Testis (tissue), 3 donors: Measurements from ENCODE around the gene CEP85L. TPM values are rescaled to one million over a fixed set of nuclear protein-coding genes. Genes with fewer than 3 reads are reported as not detected.

Source experiments
- DNase-seq: peaks from one replicate; pipeline ENCODE4 v3.0.0-alpha.2; 2019
- H3K27ac ChIP-seq, 2 donors: fragments of 200-600 bp; sonication (generic); one replicate each; pipeline ENCODE4 v1.5.1; 2019
- H3K27me3 ChIP-seq: fragments of 200-600 bp; sonication (generic); one replicate; pipeline ENCODE4 v1.5.1; 2019
- H3K36me3 ChIP-seq: fragments of 200-600 bp; sonication (generic); one replicate; pipeline ENCODE4 v1.5.1; 2017; ENCODE audit warnings: low read depth; ENCODE audit errors: missing control alignments
- H3K4me1 ChIP-seq: fragments of 200-600 bp; sonication (generic); one replicate; pipeline ENCODE4 v1.5.1; 2019
- H3K4me3 ChIP-seq, 2 donors: fragments of 200-600 bp; sonication (generic); one replicate each; pipeline ENCODE4 v1.5.1; 2017 to 2019
- H3K9me3 ChIP-seq: fragments of 200-600 bp; sonication (generic); one replicate; pipeline ENCODE4 v1.5.1; 2017
- CTCF ChIP-seq, 3 experiments: fragments of 450-650 bp in 2 of 3; fragments of 200-600 bp in 1 of 3; sonication (generic) in 1 of 3; IDR thresholded peaks; one replicate each; pipeline ENCODE4 v1.5.1; 2016 to 2019; ENCODE audit warnings: antibody characterized with exemption in 3 of 3, mild to moderate bottlenecking in 2 of 3, moderate library complexity in 1 of 3
- POLR2A ChIP-seq: fragments of 450-650 bp; IDR thresholded peaks from one replicate; pipeline ENCODE4 v1.6.1; 2017; ENCODE audit warnings: antibody characterized with exemption, mild to moderate bottlenecking, moderate library complexity
- WGBS, 2 donors: methylation state at CpG; one replicate each; pipeline ENCODE4 v1.1.5; 2018; 5-methylcytosine and 5-hydroxymethylcytosine counted together
- intact Hi-C: fragments of 100-400 bp; cut with DNase I; formaldehyde crosslinking; loops from one replicate; pipeline ENCODE4 v1.15.1; 2023; ENCODE audit warnings: low total_unique reads
- polyA plus RNA-seq: library from polyadenylated mRNA; stranded (reverse); fragments of 350-450 nt; fragmentation: Illumina TruSeq; extraction: RNeasy Lipid Tissue Mini Kit (QIAGEN cat#74804); gene quantifications from one replicate; pipeline ENCODE4 v1.2.3, GENCODE V29; 2014; ENCODE audit warnings: low read depth, low replicate concordance; ENCODE audit not compliant: insufficient read depth
- total RNA-seq, 2 donors: library from RNA; depleted of rRNA; stranded (reverse); fragments of >200 nt; gene quantifications; one replicate each; pipeline ENCODE4 v1.2.3, GENCODE V29; 2016

CEP85L gene
- total and polyA plus RNA-seq, 3 donors from 2014 or later: 63.7 to 80.7 (median 78.8) TPM

- H3K27me3 ChIP-seq: no peaks in the 10 kb centered on the region
- DNase-seq: no peak
- 91 to 93% methylated on average over 8 to 10 of the region's 10 CpGs for WGBS, 2 donors
- TF ChIP-seq CTCF (IDR thresholded peaks at IDR 0.05) (no peak), POLR2A (no peak)
- no peak overlapping the region for H3K4me3 ChIP-seq
- H3K9me3 ChIP-seq: no peaks in the 10 kb centered on the region
- intact Hi-C loops: no loop called here
- H3K27ac ChIP-seq: no peak overlapping the region
- H3K4me1 ChIP-seq: no peaks in the 10 kb centered on the region
- H3K36me3 ChIP-seq: no peaks in the 10 kb centered on the region
These were observed 151.0 kb downstream of the CEP85L start for GRCh38 chr6:118500130-118501015.

- TF ChIP-seq POLR2A (no peak), CTCF (IDR thresholded peaks at IDR 0.05) (no peak)
- WGBS, 2 donors: 88 to 98% methylated on average over 5 of the region's 5 CpGs
- Histone ChIP-seq H3K4me1 (no peaks in the 10 kb centered on the region), H3K4me3 (no peak overlapping the region), H3K36me3 (no peaks in the 10 kb centered on the region), H3K9me3 (no peaks in the 10 kb centered on the region), H3K27ac (no peak overlapping the region), H3K27me3 (no peaks in the 10 kb centered on the region)
- intact Hi-C loops: no loop called here
- DNase-seq: no peak
These were observed 155.7 kb downstream of the CEP85L start for GRCh38 chr6:118495485-118496280.

- no peak for DNase-seq
- WGBS, 2 donors: 76 to 81% methylated on average over 3 of the region's 3 CpGs
- no peak overlapping the region for H3K27ac ChIP-seq
These were observed 157.3 kb downstream of the CEP85L start for GRCh38 chr6:118494091-118494490.

GRCh38 chr6:118489990-118490389, 161.4 kb downstream of the CEP85L start:
- Histone ChIP-seq H3K9me3 (no peaks in the 10 kb centered on the region), H3K27ac (no peak overlapping the region), H3K36me3 (no peaks in the 10 kb centered on the region), H3K27me3 (no peaks in the 10 kb centered on the region), H3K4me3 (no peak overlapping the region), H3K4me1 (no peaks in the 10 kb centered on the region)
- intact Hi-C loops: no loop called here
- 89 to 90% methylated on average over 3 of the region's 3 CpGs for WGBS, 2 donors
- no peak for DNase-seq
- TF ChIP-seq POLR2A: no peak

More at GRCh38 chr6:118494091-118494490, 157.3 kb downstream of the CEP85L start:
- Histone ChIP-seq H3K4me3 (no peak overlapping the region), H3K4me1 (no peaks in the 10 kb centered on the region), H3K27me3 (no peaks in the 10 kb centered on the region), H3K36me3 (no peaks in the 10 kb centered on the region), H3K9me3 (no peaks in the 10 kb centered on the region)
- intact Hi-C loops: no loop called here
- TF ChIP-seq POLR2A: no peak

- no peak for TF ChIP-seq CTCF (IDR thresholded peaks at IDR 0.05)
- TF ChIP-seq POLR2A: no peak
- H3K27ac ChIP-seq: no peak overlapping the region
- H3K36me3 ChIP-seq: no peaks in the 10 kb centered on the region
- no peak overlapping the region for H3K4me3 ChIP-seq
- no peaks in the 10 kb centered on the region for H3K27me3 ChIP-seq
- H3K9me3 ChIP-seq: no peaks in the 10 kb centered on the region
- H3K4me1 ChIP-seq: no peaks in the 10 kb centered on the region
- intact Hi-C loops: no loop called here
- DNase-seq: no peak
These were observed 162.8 kb downstream of the CEP85L start for GRCh38 chr6:118488631-118489030.
